ENCODE data around the gene APOBEC2. TPM values are rescaled to one million over a fixed set of nuclear protein-coding genes. Genes with fewer than 3 reads are reported as not detected.

Gene APOBEC2
- total RNA-seq, 2 experiments from 2014 or later: not detected

DNA sequence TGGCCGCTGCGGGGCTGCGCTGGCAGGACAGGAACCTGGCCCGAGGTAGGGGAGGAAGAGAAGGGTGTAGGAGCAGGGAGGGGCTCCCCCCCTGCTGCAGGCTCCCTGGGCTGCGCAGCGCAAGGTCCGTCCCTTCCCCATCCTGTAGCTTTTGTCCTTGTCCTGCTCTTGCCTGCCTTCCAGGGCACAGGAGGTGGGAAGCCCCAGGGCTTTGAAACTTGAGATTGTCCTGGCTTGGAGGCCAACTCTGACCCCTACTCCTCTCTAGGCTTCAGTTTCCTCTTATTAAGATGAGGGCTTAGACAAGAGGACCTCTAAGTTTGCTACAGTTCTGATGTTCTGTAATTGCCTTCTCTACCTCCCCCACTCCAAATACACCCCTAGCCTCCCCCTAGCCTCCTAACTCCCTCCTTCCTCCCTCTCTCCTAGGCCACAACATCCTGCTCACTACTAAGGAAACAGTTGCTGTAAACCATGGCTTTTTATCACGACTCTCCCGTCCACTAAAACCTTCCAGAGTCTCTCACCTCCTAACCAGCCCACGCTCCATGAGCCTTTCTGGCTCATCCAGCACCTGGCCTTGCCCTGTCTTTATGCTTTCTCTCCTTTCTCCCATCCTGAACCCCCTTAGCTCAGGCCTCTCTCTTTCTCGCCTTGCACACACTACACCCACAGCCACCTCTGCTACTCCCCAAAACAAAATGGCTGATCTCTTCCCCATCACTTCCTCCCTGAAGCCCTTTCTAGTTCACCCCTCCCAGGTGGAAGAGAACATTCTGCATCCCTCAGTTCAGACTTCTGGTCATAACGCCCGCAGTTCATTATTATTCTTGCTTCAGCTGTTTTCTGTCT is 24.2 kb upstream of the APOBEC2 start:
- no peaks in the 10 kb centered on the region for H3K27me3 Mint-ChIP-seq
- peaks cover 17% of the 10 kb centered on the region for H3K4me1 Mint-ChIP-seq
- peak overlapping the region; percentile 86 for H3K4me3 Mint-ChIP-seq
- H3K9me3 Mint-ChIP-seq: no peaks in the 10 kb centered on the region
- no peak for DNase-seq
- no peaks in the 10 kb centered on the region for H3K36me3 Mint-ChIP-seq
- H3K27ac Mint-ChIP-seq: peak overlapping the region; percentile 62

DNA sequence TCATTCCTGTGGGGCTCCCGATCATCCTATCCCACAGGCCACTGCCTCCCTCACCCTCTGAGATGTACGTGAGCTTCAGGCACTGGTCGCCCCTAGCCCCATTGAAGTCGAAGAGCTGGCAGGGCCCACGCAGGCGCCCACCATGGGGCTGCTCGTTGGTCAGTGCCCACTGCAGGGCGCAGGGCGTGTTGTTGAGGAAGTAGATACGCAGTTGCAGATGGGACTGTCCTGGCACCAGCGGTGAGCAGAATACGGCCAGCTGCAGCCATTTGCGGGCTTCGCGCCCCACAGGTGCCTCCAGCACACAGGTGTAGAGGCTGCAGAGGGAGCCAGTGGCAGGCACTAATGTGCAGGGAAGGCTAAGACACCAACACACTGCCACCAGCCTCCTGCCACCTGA is 20.2 kb upstream of the APOBEC2 start:
- H3K27ac Mint-ChIP-seq: no peak overlapping the region
- no peaks in the 10 kb centered on the region for H3K9me3 Mint-ChIP-seq
- no peak overlapping the region for H3K4me3 Mint-ChIP-seq
- H3K36me3 Mint-ChIP-seq: no peaks in the 10 kb centered on the region
- peaks cover 9% of the 10 kb centered on the region for H3K4me1 Mint-ChIP-seq
- DNase-seq: no peak
- H3K27me3 Mint-ChIP-seq: no peaks in the 10 kb centered on the region

DNA sequence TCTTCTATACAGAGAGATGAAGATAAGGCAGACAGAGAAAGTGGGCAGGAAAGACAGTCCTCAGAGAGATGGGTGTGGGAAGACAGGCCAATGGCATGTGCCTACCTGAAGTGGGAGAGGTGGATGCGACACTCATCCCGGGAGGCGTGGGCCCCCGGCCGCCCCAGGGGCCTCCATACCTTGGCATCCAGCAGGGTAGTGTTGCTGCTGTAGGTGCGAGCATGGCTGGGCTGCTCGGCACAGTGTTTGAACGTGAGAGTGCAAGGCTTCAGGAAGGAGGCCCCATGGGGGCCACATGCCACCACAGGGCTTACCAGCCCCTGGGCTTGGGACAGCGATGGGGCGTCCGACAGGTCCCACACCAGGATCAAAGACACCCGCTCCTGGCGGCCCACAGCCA is 19.2 kb upstream of the APOBEC2 start:
- Mint-ChIP-seq H3K27ac (no peak overlapping the region), H3K4me3 (no peak overlapping the region), H3K27me3 (no peaks in the 10 kb centered on the region), H3K36me3 (no peaks in the 10 kb centered on the region), H3K4me1 (peaks cover 6% of the 10 kb centered on the region), H3K9me3 (no peaks in the 10 kb centered on the region)
- DNase-seq: no peak

DNA sequence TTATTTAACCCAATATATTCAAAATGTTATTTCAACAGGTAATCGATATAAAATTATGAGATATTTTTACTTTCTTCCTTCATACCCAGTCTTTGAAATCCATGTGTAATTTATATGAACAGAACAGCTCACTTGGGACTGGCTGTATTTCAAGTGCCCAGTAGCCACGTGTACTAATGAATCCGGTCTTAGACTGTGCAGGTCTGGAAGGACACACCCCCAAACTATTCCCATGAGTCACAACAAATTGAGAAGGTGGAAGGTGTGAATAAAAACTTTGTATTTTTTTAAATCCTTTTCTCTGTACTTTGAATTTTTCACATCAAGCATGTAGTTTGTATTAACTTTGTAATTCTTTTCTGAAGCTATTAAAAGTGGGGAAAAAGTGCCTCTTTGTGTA is 16.8 kb upstream of the APOBEC2 start:
- Mint-ChIP-seq H3K27me3 (no peaks in the 10 kb centered on the region), H3K4me3 (no peak overlapping the region), H3K36me3 (no peaks in the 10 kb centered on the region), H3K27ac (no peak overlapping the region), H3K9me3 (no peaks in the 10 kb centered on the region), H3K4me1 (peaks cover 5% of the 10 kb centered on the region)
- no peak for DNase-seq

DNA sequence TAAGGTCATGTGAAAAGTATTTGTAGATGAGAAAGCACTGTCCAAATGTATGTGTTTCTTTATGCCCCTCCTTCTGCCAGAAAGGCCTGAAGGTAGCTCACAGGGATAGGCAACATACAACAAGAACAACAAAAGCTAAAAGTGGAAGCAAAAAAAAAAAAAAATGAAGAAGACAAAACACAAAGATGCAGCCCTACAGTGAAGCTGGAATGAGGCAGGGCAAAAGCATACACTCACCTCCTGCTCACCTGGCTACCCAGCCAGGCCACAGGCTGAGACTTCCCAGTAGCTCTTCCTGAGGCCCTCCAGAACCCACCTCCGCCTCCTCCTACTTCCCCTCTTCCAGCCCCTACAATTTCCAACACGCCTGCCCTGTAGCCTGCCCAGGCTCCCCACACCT is 16.4 kb upstream of the APOBEC2 start:
- no peak overlapping the region for H3K27ac Mint-ChIP-seq
- DNase-seq: no peak
- H3K4me1 Mint-ChIP-seq: peaks cover 5% of the 10 kb centered on the region
- no peaks in the 10 kb centered on the region for H3K36me3 Mint-ChIP-seq
- no peaks in the 10 kb centered on the region for H3K9me3 Mint-ChIP-seq
- H3K27me3 Mint-ChIP-seq: no peaks in the 10 kb centered on the region
- H3K4me3 Mint-ChIP-seq: no peak overlapping the region

DNA sequence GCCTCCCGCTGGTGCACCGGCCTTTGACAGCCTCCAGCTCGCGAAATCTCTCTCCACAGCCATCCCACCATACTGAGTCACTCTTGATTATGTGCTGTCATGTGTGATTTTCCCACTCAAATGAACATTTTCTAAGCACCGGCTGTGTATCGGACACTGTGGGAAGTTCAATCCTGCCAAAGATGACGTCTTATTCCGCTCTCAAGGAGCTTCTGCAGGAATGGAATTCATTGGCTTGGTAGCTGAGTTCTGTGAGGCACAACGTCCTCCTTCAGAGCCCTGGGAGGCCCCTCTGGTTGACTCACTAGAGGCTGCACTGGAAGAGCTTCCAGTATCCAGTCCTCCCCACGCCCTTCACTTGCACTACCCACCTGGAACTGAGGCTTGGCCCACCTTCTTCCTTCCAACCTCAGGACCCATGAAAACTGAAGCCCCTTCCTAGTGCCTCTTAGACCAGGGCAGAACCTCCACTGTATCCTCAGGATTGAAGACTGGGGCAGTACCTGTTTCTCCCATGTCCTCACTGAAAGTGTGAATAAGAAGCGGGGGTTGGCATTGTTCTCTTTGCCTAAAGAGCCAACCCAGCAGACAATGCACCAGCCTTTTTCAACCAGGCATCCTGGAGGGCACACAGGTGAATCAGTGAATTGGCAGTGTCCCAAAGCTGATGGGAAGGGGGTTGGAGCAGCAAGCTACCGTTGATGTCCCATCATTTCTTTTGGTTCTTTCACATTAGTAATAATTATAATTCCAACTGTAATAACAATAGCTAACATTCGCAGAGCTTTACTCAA is 15.7 kb upstream of the APOBEC2 start:
- H3K9me3 Mint-ChIP-seq: no peaks in the 10 kb centered on the region
- H3K4me1 Mint-ChIP-seq: peaks cover 5% of the 10 kb centered on the region
- no peaks in the 10 kb centered on the region for H3K36me3 Mint-ChIP-seq
- H3K4me3 Mint-ChIP-seq: no peak overlapping the region
- H3K27me3 Mint-ChIP-seq: no peaks in the 10 kb centered on the region
- no peak overlapping the region for H3K27ac Mint-ChIP-seq
- no peak for DNase-seq

DNA sequence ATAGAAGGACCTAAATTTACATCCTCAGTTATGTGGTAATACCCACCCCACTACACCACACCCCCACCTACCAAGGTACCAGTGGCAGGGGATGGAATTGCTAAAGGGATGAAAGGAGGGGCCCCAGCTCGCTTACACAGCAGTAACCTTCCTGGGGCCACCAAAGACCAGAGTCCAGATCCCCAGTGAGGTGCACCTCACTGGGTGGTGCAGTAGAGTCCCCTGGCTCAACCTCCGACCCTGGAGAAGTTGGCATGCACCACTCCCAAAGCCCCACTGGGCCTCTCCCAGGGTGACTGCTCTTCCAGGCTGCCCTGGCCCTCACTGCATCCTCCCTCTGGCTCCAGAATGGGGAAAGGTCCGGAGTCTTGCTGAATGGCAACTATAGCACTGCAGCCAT is 14.8 kb upstream of the APOBEC2 start:
- no peak overlapping the region for H3K4me3 Mint-ChIP-seq
- H3K4me1 Mint-ChIP-seq: peaks cover 5% of the 10 kb centered on the region
- DNase-seq: no peak
- no peaks in the 10 kb centered on the region for H3K9me3 Mint-ChIP-seq
- H3K36me3 Mint-ChIP-seq: no peaks in the 10 kb centered on the region
- no peak overlapping the region for H3K27ac Mint-ChIP-seq
- no peaks in the 10 kb centered on the region for H3K27me3 Mint-ChIP-seq

DNA sequence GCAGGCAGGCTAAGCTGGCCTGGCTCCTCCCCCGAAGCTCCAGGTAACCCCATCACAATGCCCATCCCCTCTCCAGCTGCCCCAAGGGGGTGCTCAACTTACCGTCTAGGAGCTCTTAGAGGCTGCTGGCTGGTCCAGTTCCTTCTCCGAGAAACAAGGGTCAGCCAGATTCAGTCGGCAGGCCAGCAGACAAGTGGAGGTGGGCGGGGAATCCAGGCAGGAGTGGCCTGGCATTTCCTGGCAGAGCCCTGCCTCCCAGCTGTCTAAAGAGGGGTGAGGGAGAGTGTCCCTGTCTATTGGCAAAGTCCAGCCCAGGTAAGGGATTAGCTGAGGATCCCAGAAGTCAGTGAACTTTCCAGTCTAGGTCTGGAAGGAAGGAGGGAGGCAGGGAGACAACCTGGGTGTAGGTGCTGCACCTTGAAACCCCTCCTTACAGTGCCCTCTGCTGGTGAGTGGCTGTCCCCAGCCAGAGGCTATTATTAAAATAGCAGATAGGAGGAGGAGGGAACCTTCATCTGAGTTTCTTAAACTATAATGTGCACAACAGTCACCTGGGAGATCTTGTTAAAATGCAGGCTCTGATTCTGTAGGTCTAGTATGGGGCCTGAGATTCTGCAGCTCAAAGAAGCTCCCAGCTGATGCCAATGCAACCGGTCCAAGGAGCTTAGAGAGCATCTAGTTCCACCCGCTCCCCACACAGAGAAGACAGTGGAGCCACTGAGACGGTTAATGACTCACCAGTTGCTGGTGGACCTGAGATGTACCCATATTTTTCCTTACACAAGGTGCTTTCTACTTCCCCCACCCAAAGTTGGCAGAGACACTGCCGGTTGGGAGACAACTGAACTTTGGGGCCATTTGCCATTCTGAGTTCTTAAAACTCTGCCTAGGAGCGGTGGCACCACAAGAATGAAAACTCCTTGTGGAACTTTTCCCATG is 13.7 kb upstream of the APOBEC2 start, which contains the start of gene UNC5CL:
Gene UNC5CL, minus strand, starts transcription at position 162 of the 939 bp plus-strand sequence. CDS start 4,147 bp downstream, outside the sequence.
- peaks cover 5% of the 10 kb centered on the region for H3K4me1 Mint-ChIP-seq
- H3K27me3 Mint-ChIP-seq: no peaks in the 10 kb centered on the region

DNA sequence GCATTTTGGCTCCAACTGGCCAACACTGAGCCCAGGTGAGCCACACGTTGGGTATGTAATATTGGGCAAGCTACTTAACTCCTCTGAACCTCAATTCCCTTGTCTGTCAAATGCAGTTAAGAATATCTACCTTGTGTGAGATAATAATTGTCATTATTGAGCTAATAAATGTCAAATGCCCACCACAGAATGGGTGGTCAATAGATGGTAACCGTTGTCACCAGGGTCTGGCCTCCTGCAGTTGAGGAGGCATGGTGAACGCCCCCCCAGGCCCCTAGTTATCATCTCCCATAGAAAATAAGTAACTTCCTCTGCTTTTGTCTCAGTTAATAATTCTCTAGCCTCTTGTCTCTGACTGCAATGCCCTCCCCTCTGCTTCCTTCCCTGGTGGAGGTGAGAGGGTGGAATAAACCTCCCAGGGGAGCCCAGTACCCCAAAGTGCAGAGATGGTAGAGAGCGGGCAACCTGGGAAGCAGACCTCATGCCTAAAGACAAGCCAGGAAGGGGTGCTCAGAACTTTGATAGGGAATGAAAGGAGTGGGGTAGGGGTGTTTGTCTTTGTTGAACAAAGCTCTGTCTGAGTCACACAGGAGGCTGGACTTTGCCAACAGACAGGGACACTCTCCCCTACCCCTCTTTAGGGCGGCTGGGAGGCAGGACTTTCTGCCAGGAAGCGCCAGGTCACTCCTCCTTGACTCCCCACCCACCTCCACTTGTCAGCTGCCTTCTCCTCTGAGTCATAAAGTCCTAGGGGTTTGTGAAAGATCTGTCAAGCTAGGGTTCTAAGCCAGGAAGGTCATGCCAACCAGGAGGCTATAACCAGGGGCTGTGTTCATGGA is 12.7 kb upstream of the APOBEC2 start:
- no peak for DNase-seq
- Mint-ChIP-seq H3K27ac (no peak overlapping the region), H3K27me3 (no peaks in the 10 kb centered on the region), H3K36me3 (no peaks in the 10 kb centered on the region), H3K4me3 (no peak overlapping the region), H3K9me3 (no peaks in the 10 kb centered on the region), H3K4me1 (peaks cover 5% of the 10 kb centered on the region)

More for the DNA sequence above, 13.7 kb upstream of the APOBEC2 start, which contains the start of gene UNC5CL:
- Mint-ChIP-seq H3K9me3 (no peaks in the 10 kb centered on the region), H3K27ac (no peak within 1 kb of the TSS), H3K36me3 (no peaks in the 10 kb centered on the region), H3K4me3 (no peak within 1 kb of the TSS)
- peak; percentile 57 for DNase-seq

DNA sequence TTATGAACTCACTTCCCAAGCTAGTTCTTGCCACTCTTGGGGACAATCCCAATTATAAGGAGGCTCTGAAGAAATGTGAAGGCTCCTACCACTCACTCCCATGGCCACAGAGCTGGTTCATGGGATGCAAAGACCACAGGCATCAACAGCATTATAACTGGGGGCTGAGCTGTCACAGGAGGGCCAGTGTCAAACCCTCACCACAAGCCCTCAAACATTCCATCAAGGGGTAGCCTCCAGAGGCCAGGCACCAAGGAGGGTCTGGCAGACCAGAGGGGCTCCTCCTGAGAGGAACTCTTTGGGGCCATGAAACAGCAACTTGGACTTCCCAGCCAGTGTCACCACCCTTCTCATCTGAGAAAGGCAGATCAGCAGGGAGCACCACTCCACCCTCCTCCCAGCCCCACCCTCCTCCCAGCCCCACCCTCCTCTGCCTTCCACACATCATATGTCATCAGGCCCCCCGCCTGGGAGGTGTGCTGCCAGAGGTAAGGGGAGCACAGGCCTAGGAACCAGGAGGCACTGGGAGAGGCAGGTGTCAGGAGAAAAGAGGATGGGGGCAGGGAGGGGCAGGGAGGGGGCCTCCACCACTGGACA is 12.0 kb upstream of the APOBEC2 start:
- Mint-ChIP-seq H3K27me3 (no peaks in the 10 kb centered on the region), H3K9me3 (no peaks in the 10 kb centered on the region), H3K27ac (no peak overlapping the region), H3K36me3 (no peaks in the 10 kb centered on the region), H3K4me1 (peaks cover 5% of the 10 kb centered on the region), H3K4me3 (no peak overlapping the region)
- no peak for DNase-seq

DNA sequence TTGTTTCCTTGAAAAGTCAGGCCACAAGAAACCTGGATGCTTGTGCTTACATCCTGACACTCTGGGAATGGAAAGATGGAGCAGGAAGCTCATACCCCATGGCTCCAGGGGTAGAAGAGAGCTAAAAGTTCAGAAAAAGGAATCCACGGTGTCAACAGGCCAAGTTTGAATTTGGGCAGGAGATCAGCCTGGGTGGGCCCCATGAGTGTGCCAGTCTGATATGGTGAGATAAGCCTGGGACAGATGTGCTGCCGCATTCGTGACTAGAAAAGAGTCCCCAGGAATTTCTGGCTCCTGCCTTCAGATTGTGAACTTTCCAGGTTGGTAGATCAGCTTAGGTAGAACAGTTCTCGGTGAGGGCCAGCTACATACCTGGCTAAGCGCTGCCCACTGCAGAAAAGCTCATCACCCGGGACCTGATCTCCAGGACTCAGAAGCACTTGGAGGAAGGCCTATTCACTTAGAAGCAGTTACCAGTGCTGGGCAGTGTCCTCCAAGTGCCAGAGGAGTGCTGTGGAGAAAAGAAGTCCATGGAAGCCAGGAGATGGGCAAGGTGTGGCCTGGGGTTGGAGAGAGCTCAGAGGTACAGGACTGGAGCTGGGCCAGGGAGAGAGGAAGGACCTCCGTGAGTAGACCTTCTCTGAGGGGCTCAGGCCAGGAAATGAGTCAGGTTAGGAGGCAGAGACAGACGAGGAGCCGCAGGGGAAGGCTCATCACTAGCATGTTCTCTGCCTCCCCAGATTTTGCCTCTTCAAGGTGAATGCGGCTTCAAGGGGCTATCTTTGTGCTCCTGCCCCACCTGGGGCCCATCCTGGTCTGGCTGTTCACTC is 10.6 kb upstream of the APOBEC2 start, which contains the start of gene TSPO2:
Gene TSPO2, plus strand, starts transcription at position 242 of the 830 bp plus-strand sequence. Its CDS starts 519 bp downstream, at position 761.
- Mint-ChIP-seq H3K4me1 (peaks cover 5% of the 10 kb centered on the region), H3K27ac (no peak within 1 kb of the TSS), H3K27me3 (no peaks in the 10 kb centered on the region), H3K36me3 (no peaks in the 10 kb centered on the region), H3K4me3 (no peak within 1 kb of the TSS), H3K9me3 (no peaks in the 10 kb centered on the region)
- DNase-seq: no peak

DNA sequence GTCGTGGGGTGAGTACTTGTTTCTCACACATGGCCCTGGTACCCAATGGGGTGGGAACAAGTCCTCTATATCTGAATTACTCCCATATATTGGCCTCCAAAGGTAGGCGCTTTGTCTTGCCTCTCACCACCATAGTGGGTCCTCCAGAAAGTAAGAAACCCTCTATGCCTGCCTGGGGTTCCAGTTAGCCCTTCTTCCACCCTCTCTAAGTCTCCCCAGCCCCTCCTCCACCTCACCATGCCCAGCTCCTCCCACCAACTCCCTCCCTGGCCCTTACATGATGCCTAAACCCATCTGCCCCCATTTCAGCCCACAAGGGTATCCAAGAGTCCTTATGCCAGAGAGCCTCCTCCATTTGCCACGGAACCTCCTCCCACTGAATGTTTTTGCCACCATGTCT is 9.9 kb upstream of the APOBEC2 start:
- Mint-ChIP-seq H3K27ac (no peak overlapping the region), H3K9me3 (no peaks in the 10 kb centered on the region), H3K27me3 (no peaks in the 10 kb centered on the region), H3K36me3 (no peaks in the 10 kb centered on the region), H3K4me3 (no peak overlapping the region), H3K4me1 (peaks cover 5% of the 10 kb centered on the region)
- no peak for DNase-seq

DNA sequence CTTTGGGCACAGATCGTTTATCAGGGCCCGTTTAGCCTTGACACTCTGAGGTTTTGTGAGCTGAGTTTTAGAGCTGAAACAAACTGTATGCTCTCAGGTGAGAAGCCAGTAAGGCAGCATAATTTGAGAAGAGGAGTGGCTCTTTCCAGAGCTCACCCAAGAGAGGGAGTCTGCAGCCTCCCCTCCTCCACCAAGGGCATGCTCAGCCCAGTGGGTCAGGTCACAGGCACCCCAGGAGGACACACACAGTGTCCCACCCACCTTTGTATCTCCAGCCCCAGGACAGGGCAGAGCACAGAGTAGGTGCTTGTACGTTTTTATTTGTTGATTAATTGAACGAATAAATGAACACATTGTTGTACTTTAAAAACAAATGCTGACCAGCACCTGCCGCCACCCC is 7.3 kb upstream of the APOBEC2 start:
- peaks cover 4% of the 10 kb centered on the region for H3K4me1 Mint-ChIP-seq
- peaks cover 2% of the 10 kb centered on the region for H3K36me3 Mint-ChIP-seq
- DNase-seq: no peak
- no peaks in the 10 kb centered on the region for H3K27me3 Mint-ChIP-seq
- no peak overlapping the region for H3K4me3 Mint-ChIP-seq
- H3K27ac Mint-ChIP-seq: no peak overlapping the region
- no peaks in the 10 kb centered on the region for H3K9me3 Mint-ChIP-seq
